ENCODE measurements around the gene OR5AU1.
"Not testable (repeated sequence)": the region's sequence is repeated elsewhere in the genome, so short reads cannot be mapped to it uniquely, and the experiment has no call there.

Gene OR5AU1

DNA sequence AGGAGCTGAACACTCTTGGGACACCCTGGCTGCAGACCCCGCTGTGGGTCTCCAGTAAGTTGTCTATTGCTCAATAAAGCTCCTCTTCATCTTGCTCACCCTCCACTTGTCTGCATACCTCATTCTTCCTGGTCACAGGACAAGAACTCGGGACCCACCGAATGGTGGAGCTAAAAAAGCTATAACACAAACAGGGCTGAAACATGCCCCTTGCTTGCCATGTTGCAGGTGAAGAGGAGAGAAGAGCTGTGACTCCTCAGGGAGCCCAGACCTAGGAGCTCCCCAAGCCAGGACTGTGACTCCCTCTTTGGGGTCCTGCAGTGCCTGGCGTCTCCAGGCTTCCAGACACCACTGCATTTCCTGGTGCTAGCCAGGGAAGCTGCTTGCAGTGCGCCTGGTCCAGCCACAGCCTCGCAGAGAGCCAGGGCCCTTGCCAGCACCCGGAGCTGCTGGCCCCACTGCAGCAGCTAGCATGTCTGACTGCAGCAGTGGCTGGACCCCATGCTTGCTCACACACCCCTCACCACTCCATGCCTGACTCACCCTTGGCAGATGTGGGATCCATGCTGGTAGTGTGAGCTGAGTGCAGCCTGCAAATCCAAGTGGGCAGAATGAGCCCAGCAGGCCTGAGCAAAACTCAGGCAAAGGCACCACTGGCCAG, 37.1 kb upstream of the OR5AU1 start:
- peak overlapping the region; percentile 68 for H3K4me3 Mint-ChIP-seq

DNA sequence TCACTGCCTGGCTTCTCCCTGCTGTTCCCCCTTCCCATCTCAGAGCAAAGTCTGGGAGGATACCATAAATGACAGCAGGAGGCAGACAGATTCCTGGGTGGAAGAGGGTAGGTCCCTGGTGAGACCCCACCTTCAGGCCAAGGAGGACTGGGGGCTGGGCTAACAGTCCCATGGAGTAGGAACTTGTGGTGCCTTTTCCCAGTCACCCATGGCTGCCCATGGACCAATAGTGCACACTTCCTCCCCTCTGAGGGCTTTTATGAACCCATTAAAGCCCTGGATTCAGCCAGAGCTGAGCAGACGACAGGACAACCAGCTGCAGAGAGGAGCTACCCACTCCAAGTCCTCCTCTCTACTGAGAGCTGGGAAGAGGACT, 36.6 kb upstream of the OR5AU1 start:
- Mint-ChIP-seq H3K27me3 (no peaks in the 10 kb centered on the region), H3K36me3 (ENCODE audit: insufficient read depth) (no peaks in the 10 kb centered on the region), H3K4me3 (peak overlapping the region; percentile 68), H3K9me3 (no peaks in the 10 kb centered on the region), H3K27ac (ENCODE audit: low read depth) (peak overlapping the region; percentile 22), H3K4me1 (peaks cover under 1% of the 10 kb centered on the region)
- DNase-seq (ENCODE audit: low spot score in 2 of 2) (no peak), ATAC-seq (replicated peaks; ENCODE audit: extremely low read depth, poor library complexity, severe bottlenecking) (no peak)

More for the DNA sequence above, 37.1 kb upstream of the OR5AU1 start:
- Mint-ChIP-seq H3K4me1 (peaks cover 6% of the 10 kb centered on the region), H3K9me3 (no peaks in the 10 kb centered on the region), H3K27ac (ENCODE audit: low read depth) (no peak overlapping the region), H3K36me3 (ENCODE audit: insufficient read depth) (no peaks in the 10 kb centered on the region), H3K27me3 (no peaks in the 10 kb centered on the region)
- ATAC-seq (replicated peaks; ENCODE audit: extremely low read depth, poor library complexity, severe bottlenecking): no peak
- DNase-seq (ENCODE audit: low spot score in 2 of 2): no peak

DNA sequence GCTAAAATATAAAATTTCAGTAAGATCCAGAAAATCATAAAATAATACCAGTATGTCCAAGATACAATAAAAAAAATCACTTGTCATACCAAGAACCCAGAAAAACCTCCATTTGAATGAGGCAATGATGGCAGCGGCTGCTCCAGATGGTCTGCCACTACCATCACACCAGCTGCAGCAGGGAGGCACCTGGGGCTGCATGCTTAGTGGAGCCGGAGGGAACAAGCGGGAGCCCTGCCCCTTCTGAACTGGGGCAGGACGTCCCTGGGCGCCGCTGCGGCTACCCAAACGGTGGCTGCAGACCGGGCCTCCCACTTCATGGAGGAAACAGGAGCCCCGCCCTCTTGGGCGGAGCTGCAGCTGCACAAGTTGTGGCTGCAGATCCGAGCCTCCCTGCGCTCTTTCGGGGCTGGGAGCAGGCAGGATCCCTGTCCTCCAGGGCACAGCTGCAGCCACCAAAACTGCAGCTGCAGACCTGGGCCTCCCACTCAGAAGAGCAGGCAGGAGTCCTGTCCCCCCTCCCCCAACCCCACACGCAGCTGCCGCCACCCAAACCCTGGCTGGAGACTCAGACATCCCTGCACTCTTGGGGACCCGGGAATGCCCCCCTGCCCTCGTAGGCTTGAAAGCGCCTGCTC, 36.1 kb upstream of the OR5AU1 start:
- DNase-seq (ENCODE audit: low spot score in 2 of 2): peak; percentile 42 to 46
- Mint-ChIP-seq H3K4me1 (no peaks in the 10 kb centered on the region), H3K27me3 (no peaks in the 10 kb centered on the region), H3K36me3 (ENCODE audit: insufficient read depth) (no peaks in the 10 kb centered on the region), H3K9me3 (no peaks in the 10 kb centered on the region), H3K4me3 (peak overlapping the region; percentile 68), H3K27ac (ENCODE audit: low read depth) (peak overlapping the region; percentile 22)
- ATAC-seq (replicated peaks; ENCODE audit: extremely low read depth, poor library complexity, severe bottlenecking): peak; percentile 93

DNA sequence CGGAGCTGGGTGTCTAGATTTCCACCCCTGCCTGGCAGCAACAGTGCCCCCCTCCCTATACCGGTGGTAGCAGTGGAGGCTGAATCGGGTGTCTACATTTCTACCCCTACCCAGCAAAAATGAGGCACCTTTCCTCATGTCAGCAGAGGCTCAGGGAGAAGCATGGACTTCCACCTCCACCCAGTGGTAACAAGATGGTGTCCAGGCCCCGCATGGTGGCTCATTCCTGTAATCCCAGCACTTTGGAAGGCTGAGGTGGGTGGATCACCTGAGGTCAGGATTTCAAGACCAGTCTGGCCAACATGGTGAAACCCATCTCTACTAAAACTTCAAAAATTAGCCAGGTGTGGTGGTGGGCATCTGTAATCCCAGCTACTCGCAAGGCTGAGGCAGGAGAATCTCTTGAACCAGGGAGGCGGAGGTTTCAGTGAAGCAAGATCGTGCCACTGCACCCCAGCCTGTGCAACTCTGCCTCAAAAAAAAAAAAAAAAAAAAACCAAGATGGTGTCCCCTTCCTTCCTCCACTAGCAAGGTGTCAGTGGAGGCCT, 35.5 kb upstream of the OR5AU1 start:
- H3K27ac Mint-ChIP-seq (ENCODE audit: low read depth): no peak overlapping the region
- ATAC-seq (replicated peaks; ENCODE audit: extremely low read depth, poor library complexity, severe bottlenecking): no peak
- H3K27me3 Mint-ChIP-seq: no peaks in the 10 kb centered on the region
- no peaks in the 10 kb centered on the region for H3K9me3 Mint-ChIP-seq
- H3K36me3 Mint-ChIP-seq (ENCODE audit: insufficient read depth): no peaks in the 10 kb centered on the region
- no peaks in the 10 kb centered on the region for H3K4me1 Mint-ChIP-seq
- no peak for DNase-seq (ENCODE audit: low spot score in 2 of 2)
- peak overlapping the region; percentile 68 for H3K4me3 Mint-ChIP-seq

DNA sequence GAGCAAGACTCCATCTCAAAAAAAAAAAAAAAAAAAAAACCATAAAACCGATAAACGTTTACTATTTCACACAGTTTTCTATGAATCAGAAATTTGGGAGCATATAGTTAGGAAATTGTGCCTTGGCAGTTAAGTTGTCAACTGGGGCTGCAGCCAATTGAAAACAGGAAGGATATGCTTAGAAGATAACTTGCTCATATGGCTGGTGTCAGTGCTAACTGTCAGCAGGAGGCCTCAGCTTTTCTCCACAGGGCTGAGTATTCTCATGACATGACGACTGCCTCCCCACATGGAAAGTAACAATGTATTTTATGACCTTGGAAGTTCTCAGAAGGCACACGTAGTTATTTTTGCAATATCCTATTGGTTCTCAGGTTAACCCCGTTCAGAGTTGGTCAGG, 29.6 kb upstream of the OR5AU1 start:
- no peak overlapping the region for H3K4me3 Mint-ChIP-seq
- ATAC-seq (replicated peaks; ENCODE audit: extremely low read depth, poor library complexity, severe bottlenecking) (no peak), DNase-seq (ENCODE audit: low spot score in 2 of 2) (no peak)
- no peaks in the 10 kb centered on the region for H3K4me1 Mint-ChIP-seq
- peaks cover 5% of the 10 kb centered on the region for H3K9me3 Mint-ChIP-seq
- no peak overlapping the region for H3K27ac Mint-ChIP-seq (ENCODE audit: low read depth)
- H3K27me3 Mint-ChIP-seq: peaks cover 45% of the 10 kb centered on the region
- no peaks in the 10 kb centered on the region for H3K36me3 Mint-ChIP-seq (ENCODE audit: insufficient read depth)

DNA sequence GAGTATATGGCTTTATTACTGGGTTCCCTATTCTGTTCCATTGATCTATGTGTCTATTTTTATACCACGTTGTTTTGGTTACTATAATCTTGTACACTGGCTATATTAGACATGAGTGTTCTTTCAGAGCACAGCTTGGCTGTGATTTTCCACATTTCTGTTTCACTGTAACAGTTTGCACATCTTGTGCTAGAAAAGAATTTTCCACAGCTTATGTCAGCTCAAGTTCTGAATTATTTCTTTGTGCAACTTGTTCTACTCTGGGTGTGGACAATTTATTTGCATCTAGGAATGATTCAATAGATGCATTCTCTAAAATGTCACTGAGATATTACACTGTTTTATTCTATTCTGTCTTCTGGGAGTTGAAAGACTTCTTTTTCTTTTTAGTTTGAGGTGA, 28.4 kb upstream of the OR5AU1 start:
- H3K27ac Mint-ChIP-seq (ENCODE audit: low read depth): no peak overlapping the region
- peaks cover 49% of the 10 kb centered on the region for H3K27me3 Mint-ChIP-seq
- H3K36me3 Mint-ChIP-seq (ENCODE audit: insufficient read depth): no peaks in the 10 kb centered on the region
- no peak for DNase-seq (ENCODE audit: low spot score in 2 of 2)
- H3K4me1 Mint-ChIP-seq: no peaks in the 10 kb centered on the region
- ATAC-seq (replicated peaks; ENCODE audit: extremely low read depth, poor library complexity, severe bottlenecking): no peak
- peaks cover 5% of the 10 kb centered on the region for H3K9me3 Mint-ChIP-seq
- H3K4me3 Mint-ChIP-seq: no peak overlapping the region

DNA sequence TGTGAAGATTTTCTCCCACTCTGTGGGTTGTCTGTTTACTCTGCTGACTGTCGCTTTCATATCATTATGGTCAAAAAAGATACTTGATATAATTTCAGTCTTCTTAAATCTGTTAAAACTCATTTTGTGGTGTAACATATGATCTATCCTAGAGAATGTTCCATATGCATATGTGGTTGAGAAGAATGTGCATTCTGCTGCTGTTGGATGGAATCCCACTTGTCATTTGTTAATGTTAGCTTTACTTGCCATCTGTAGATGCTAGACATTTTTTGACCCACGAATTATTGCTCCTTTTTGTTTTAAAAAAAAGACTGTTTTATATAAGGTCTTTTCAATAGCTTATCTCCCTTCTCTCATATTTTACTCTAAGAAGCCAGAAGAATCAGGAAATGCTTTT, 26.3 kb upstream of the OR5AU1 start:
- no peak overlapping the region for H3K27ac Mint-ChIP-seq (ENCODE audit: low read depth)
- peaks cover 5% of the 10 kb centered on the region for H3K9me3 Mint-ChIP-seq
- H3K36me3 Mint-ChIP-seq (ENCODE audit: insufficient read depth): peaks cover 2% of the 10 kb centered on the region
- H3K4me3 Mint-ChIP-seq: no peak overlapping the region
- peaks cover 65% of the 10 kb centered on the region for H3K27me3 Mint-ChIP-seq
- DNase-seq (ENCODE audit: low spot score in 2 of 2) (no peak), ATAC-seq (replicated peaks; ENCODE audit: extremely low read depth, poor library complexity, severe bottlenecking) (no peak)
- no peaks in the 10 kb centered on the region for H3K4me1 Mint-ChIP-seq

DNA sequence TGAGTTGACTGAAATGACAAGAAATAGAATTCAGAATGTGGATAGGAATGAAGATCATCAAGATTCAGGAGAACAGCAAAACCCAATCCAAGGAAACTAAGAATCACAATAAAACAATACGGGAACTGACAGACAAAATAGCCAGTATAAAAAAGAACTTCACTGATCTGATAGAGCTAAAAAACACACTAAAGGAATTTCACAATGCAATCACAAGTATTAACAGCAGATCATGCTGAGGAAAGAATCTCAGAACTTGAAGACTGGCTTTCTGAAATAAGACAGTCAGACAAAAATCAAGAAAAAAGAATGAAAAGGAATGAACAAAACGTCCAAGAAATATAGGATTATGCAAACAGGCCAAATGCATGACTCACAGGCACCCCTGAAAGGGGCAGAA, 15.3 kb upstream of the OR5AU1 start:
- H3K27ac Mint-ChIP-seq (ENCODE audit: low read depth): no peak overlapping the region
- DNase-seq (ENCODE audit: low spot score in 2 of 2) (no peak), ATAC-seq (replicated peaks; ENCODE audit: extremely low read depth, poor library complexity, severe bottlenecking) (no peak)
- no peaks in the 10 kb centered on the region for H3K4me1 Mint-ChIP-seq
- no peaks in the 10 kb centered on the region for H3K9me3 Mint-ChIP-seq
- peaks cover 2% of the 10 kb centered on the region for H3K36me3 Mint-ChIP-seq (ENCODE audit: insufficient read depth)
- H3K4me3 Mint-ChIP-seq: no peak overlapping the region
- peaks cover 66% of the 10 kb centered on the region for H3K27me3 Mint-ChIP-seq

DNA sequence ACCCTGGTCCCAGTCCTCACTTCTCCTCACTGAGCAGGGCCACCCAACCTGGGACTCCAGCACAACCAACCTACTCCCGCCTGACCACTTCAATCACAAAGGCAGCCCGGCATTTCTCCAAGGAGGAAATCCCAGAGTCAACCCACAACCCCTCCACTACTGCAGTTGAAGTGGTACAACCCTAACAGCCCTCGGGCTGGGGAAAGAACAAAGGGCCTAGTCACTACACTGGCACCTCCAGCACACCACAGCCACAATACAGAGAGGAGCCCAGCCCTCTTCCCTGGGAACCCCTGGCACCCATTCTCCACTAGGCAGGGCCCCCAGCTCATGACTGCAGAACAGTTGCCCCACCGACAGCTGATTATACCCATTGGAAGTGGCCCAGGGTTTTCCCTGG, 13.7 kb upstream of the OR5AU1 start:
- Mint-ChIP-seq H3K27me3 (peaks cover 75% of the 10 kb centered on the region), H3K27ac (ENCODE audit: low read depth) (no peak overlapping the region), H3K4me3 (no peak overlapping the region), H3K4me1 (peaks cover 5% of the 10 kb centered on the region), H3K9me3 (no peaks in the 10 kb centered on the region), H3K36me3 (ENCODE audit: insufficient read depth) (peaks cover 2% of the 10 kb centered on the region)
- no peak for DNase-seq (ENCODE audit: low spot score in 2 of 2)
- ATAC-seq (replicated peaks; ENCODE audit: extremely low read depth, poor library complexity, severe bottlenecking): no peak

DNA sequence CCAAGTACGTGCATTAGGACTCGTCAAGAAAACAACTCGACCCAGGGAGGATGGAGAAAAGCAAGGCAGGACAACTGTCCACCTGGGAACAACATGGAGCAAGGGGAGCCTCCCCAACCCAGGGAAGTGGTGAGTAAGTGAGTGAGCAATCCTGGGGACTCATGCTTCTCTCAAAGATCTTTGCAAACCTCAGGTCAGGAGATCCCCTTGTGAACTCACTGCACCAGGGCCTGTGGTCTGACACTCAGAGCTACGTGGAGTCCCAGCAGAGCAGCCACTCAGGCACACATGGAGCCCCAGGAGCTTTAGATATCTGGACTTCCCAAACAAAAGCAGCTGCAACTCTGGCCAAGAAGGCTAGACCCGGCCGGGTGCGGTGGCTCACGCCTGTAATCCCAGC, 12.2 kb upstream of the OR5AU1 start:
- peaks cover 69% of the 10 kb centered on the region for H3K27me3 Mint-ChIP-seq
- no peaks in the 10 kb centered on the region for H3K9me3 Mint-ChIP-seq
- peaks cover 5% of the 10 kb centered on the region for H3K4me1 Mint-ChIP-seq
- no peak for ATAC-seq (replicated peaks; ENCODE audit: extremely low read depth, poor library complexity, severe bottlenecking)
- DNase-seq (ENCODE audit: low spot score in 2 of 2): no peak
- H3K36me3 Mint-ChIP-seq (ENCODE audit: insufficient read depth): peaks cover 2% of the 10 kb centered on the region
- no peak overlapping the region for H3K4me3 Mint-ChIP-seq
- no peak overlapping the region for H3K27ac Mint-ChIP-seq (ENCODE audit: low read depth)

DNA sequence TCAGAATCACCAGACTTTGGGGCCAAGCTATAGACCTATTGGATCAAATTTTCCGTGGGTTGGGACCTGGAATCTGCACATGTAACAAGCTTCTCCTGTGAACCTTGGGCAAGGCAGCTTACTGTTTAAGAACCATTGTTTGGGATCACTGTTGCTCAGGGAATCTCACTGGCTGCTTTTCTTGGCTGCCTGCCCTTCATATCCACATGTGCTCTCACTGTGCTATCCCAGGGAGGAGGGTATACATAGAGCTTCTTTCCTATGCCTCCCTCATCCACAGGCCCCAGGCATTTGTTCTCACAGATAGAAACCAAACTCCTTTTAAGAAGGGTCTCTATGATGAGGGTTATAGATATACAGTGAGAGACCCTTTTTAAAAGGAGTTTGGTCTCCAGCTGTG, 9.8 kb upstream of the OR5AU1 start:
- not testable (repeated sequence) for H3K27ac Mint-ChIP-seq (ENCODE audit: low read depth); DNase-seq (ENCODE audit: low spot score in 2 of 2); ATAC-seq (replicated peaks; ENCODE audit: extremely low read depth, poor library complexity, severe bottlenecking); H3K4me1 Mint-ChIP-seq; H3K4me3 Mint-ChIP-seq; H3K9me3 Mint-ChIP-seq; H3K36me3 Mint-ChIP-seq (ENCODE audit: insufficient read depth)
- H3K27me3 Mint-ChIP-seq: peaks cover 74% of the 10 kb centered on the region

DNA sequence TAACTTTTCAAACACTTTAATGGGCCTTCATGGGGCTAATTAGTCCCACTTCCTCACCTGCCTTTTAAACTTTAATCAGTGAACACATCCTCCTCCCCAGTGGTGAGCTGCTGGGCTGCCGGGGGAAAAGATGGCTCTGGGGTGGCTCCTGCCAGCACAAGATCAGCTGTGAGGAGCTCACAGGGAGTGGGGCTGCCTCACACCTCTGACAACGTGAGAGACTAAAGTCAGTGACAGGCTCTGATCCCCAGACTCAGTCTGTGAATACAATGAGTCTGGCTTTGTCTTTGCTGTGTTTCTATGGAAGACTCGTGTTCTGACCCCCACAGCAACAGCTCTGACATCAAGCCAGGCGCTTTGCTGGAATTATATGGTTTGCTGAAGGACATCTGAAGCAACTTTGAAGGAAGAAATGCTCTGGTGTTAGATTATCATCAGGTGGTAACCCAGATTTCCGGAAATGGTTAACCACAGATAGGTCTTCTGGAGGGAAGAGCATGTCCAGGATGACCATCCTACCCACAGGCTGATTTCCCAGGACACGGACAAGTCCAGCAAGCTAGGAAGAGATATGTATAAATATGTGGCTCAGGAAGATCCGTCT, 9.2 kb upstream of the OR5AU1 start:
- H3K4me1 Mint-ChIP-seq; H3K36me3 Mint-ChIP-seq (ENCODE audit: insufficient read depth); H3K27ac Mint-ChIP-seq (ENCODE audit: low read depth); H3K9me3 Mint-ChIP-seq; DNase-seq (ENCODE audit: low spot score in 2 of 2); H3K4me3 Mint-ChIP-seq: not testable (repeated sequence)
- peak; percentile 73 for ATAC-seq (replicated peaks; ENCODE audit: extremely low read depth, poor library complexity, severe bottlenecking)
- H3K27me3 Mint-ChIP-seq: peaks cover 74% of the 10 kb centered on the region

DNA sequence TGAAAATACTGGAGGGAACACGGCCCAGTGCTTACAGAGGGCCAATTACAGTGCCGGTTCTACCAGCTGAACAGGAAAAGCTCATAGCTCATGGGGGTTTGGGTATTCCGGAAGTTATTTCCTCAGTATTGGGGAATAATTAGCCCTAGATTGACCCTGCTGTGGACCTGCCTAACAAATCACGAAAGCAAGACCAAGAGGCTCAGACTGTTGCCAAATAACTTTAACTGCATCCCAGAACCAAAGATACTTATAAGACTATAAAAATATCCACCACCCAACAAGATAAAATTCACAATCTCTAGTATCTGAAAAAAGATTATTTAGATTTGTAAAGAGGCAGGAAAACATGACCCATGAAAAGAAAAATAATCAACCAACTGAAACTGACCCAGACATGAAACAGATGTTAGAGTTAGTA, 8.0 kb upstream of the OR5AU1 start:
- H3K27ac Mint-ChIP-seq (ENCODE audit: low read depth): no peak overlapping the region
- peaks cover 68% of the 10 kb centered on the region for H3K27me3 Mint-ChIP-seq
- no peaks in the 10 kb centered on the region for H3K9me3 Mint-ChIP-seq
- no peak for ATAC-seq (replicated peaks; ENCODE audit: extremely low read depth, poor library complexity, severe bottlenecking)
- H3K4me1 Mint-ChIP-seq: peaks cover 5% of the 10 kb centered on the region
- no peaks in the 10 kb centered on the region for H3K36me3 Mint-ChIP-seq (ENCODE audit: insufficient read depth)
- no peak overlapping the region for H3K4me3 Mint-ChIP-seq
- no peak for DNase-seq (ENCODE audit: low spot score in 2 of 2)

Data from central memory CD8-positive, alpha-beta T cell (primary cell).